Measurements from ENCODE around the gene PEX10. TPM values are rescaled to one million over a fixed set of nuclear protein-coding genes. Genes with fewer than 3 reads are reported as not detected.

The PEX10 gene
- total RNA-seq, 1 donor from 2014 or later = 21.2 TPM

DNA sequence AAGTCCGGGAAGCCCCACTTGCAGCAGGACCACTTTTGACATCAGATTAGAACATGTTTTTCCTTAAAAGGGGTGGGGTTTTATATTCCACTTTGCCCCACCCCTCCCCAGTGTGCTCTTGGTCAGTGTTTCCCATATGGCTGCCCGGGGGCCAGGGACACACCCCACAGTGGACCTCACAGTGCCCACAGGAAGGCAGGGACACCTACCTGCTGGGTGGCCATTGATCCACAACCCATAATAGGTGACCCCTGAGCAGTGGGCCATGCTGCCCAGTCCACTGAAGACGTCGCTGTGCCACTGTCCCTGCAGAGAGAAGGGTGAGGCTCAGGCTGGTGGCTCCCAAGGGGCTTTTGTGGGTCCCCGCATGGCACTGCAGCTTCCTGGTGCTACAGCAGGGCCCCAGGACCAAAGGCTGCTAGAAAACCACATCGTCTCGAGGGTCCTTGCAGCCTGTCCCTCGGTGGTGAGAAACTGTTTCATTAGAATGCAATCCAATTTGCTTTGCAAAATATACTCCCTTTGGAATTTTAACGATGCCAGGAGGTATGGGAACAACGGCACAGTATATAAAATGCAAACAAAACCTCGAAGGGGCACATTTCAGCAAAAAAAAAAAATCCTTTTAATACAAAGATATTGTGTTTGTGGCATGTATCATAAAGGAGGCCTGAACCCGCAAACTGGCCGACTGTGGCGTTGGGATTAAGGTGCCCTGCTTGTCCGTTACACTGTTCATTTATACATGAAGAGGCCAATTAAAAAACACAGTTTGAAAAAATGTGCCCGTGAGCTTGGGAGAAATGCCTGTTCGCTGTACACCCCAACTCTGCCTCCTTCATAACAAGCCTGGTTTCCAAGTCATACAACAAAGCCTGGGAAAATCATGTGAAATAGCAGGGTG lies 37.9 kb downstream of the PEX10 start:
- DNase-seq = no peak

DNA sequence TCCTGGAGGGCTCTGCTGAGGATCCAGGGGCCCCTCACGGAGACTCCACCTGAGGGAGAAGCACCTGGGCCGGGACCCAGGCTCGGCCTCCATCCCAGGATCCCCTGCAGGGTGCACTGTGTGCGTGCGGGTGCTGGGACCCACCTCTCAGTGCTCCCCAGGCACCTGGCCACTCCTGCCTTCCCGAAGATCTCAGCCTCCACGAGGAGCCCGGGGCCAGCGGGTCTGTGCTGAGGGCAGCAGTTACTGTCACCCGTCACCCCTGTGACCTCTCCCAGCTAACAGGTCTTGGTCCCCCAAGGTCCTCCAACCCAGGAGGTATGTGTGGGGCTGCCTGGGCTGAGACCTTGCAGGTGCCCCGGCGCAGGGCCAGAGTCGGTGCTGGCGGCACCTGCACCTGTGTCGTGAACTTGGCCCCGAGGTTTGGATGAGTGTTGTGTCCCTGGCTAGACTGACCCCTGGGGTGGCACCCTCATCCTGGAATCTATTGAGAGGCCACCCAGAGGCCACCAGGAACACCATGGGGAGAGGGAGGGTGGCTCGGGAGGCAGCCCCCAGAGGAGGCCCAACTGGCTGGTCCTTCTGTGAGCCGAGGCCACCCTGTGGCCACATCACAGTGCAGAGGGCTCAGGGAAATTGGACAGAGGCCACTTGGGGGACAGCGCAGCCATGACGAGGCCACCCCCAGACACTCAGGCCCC lies 38.7 kb downstream of the PEX10 start:
- no peak for DNase-seq

DNA sequence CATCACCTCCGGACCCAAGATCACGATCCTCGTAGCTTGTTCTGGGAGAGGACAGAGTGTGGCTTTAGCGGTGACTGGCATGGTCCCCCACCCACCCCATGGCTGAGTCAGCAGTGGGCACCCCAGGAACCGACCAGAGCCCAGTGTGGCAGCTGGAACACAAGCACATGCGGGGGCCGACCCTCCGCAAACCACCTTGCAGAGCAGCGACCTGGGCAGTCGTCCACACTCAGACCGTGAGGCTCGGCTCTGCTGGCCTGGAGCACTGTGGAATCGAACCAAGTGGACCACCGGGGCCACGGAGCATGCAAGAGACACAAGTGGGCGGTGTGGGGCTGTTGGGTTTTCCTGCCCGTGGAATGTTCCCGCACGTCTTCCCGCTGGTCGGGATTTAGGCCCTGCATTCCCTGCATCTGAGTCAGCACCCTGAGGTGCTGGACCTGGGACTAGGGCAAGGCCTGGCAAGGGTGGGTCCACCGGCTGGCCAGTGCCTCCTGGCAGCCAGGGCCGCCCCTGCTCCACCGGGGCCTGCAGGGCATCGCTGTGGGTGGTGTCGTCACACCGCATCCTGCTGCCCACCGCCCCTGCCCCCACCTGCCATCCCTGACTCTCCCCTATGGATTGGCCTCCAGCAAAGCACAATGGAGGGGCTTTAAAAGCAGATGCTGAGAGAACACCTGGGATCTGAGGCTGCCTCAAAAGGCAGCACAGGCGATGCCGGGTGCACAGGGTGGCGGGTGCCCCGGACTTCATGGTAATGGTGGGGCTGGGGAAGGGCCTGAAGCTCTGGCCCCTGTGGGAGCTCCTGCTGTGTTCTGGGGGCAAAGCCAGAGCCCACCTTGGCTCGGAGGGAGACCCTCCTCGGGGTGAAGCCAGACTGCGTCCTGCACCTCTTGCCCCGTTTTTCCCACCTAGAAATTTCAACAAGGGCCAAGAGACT lies 39.5 kb downstream of the PEX10 start:
- DNase-seq = no peak

DNA sequence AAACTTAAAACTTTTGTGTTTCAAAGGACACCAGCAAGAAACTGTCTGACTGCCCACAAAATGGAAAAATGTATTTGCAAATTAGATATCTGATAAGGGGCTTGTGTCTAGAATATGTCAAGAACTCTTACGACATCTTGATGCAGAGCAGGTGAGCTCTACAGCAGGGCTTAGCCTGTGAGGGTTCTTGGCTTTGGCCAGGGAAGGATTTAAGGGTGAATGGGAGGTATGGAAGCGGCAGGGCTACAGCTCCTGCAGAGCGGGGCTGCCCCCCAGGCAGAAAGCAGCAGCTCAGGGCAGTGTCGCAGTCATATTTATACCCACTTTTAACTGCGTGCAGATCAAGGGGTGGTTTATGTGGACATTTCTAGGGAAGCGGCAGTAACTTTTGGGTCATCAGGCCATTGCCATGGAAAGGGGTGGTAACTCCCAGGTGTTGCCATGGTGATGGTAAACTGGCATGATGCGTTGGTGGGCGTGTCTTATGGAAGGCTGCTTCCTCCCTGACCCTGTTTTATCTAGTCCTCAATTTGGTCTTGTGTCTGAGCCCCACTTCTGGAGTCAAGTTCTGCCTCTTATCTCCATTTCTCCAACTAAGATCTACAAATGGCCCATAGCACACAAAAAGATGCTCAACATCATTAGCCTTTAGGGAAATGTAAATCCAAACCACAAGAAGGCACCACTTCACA lies 44.2 kb downstream of the PEX10 start:
- DNase-seq = no peak

DNA sequence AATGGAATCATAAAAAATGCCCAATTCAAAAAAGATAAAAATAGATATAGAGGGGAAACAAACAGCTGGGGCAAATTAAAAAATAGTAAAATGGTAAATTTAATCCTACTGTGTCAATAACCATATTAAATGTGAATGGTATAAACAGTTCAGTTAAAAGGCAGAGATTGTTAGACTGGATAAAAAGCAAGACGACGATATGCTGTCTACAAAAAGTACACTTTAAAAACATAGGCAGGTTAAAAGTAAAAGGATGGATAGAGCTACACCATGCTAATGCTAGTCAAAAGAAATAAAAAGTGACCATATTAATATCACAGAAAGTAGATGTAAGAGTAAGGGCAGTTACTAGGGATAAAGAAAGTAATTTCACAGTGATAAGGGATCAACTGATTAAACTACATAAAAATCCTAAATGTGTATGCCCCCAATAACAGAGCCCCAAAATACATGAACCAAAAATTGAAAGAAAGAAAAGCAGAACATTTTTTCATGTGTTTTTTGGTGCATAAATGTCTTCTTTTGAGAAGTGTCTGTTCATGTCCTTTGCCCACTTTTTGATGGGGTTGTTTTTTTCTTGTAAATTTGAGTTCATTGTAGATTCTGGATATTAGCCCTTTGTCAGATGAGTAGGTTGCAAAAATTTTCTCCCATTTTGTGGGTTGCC lies 48.4 kb downstream of the PEX10 start:
- no peak for DNase-seq

DNA sequence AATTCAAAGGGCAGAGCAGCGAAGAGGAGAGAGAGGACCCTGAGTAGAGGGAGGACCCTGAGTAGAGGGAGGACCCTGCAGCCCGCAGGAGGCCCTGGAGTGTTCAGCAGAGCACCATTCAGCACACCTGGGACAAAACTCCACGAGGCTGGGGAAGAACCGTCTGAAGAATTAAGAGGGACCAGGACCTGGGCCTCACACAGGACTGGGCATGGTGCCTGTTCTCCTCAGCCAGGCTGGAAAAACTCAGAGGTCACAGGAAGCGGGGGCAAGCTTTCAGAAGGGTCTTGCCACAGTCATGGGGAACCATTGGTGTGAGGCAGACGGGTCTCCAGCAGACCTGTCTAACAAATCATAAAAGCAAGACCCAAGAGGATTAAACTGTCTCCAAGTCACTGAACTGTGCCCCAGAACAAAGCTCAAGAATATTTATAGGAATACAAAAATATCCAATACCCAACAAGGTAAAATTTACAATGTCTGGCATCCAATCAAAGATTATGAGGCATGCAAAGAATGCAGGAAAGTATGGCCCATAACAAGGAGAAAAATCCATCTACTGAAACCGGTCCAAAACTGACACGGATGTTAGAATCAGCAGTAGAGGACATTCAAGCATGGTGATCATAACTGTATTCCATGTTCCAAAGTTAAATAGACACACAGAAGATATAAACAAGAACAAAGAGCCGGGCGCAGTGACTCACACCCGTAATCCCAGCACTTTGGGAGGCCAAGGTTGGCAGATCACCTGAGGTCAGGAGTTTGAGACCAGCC lies 51.6 kb downstream of the PEX10 start:
- no peak for DNase-seq

DNA sequence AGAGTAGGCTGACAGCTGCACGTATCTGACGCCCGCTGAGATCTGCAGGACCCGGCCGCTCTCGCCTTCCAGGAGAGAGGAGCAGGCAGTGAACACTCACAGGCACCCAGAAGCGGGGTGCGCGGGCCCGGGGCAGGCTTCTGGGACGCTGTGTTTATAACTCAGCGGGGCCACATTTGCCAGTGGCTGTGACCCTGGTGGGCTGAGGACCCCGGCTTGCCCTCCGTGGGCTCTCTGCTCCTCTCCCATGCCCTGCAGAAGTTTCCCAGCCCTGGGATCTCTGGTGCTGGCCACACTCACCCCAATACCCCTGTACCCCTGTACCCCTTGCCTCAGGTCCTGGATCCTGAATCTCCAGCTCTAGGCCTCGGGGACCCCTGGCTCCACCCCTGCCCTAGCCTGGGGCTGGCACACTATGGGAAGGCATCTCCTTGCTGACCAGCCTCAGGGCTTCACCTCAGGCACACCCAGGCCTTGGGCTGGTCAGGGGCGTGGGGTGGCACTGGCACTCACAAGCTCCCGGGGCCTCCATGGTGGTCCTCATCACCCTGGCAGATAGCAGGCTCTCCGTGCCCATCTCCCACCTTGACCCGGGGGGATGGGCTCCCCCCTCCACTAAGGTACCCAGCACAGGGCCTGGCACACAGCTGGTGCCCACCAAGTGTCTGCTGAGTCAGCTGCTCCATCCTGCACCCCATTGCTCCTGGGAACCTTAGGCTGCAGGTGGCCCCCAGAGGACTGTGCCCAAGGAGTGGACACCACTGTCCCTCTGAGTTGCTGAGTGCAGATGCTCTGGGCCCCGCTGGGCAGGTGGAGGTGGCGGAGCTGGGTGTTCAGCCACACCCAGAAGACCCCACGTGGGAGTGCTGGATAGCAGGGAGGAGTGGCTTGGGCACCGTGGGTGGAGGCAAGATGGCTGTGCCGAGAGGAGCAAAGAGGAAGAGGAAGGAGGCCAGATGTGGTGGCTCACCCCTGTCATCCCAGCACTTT lies 53.4 kb downstream of the PEX10 start:
- DNase-seq = no peak

DNA sequence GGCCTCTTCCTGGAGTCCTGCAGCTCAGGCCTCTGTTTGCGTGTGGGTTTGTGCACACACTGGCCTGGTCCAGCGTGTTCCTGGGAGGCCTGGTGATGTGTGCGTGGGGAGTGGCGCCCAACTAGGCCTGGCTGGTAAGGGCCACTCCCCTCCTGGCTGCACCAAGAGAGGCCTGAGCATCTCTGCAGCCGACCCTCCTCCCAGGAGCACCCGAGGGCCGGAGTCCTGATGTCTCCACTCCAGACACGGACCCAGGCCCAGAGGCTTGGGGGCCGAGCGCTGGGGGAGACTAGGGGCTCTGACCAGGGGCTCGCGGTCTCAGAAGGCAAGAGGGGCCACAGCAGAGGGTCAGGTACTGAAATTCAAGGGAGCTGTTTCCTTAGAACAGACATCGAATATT lies 54.3 kb downstream of the PEX10 start:
- DNase-seq = no peak

DNA sequence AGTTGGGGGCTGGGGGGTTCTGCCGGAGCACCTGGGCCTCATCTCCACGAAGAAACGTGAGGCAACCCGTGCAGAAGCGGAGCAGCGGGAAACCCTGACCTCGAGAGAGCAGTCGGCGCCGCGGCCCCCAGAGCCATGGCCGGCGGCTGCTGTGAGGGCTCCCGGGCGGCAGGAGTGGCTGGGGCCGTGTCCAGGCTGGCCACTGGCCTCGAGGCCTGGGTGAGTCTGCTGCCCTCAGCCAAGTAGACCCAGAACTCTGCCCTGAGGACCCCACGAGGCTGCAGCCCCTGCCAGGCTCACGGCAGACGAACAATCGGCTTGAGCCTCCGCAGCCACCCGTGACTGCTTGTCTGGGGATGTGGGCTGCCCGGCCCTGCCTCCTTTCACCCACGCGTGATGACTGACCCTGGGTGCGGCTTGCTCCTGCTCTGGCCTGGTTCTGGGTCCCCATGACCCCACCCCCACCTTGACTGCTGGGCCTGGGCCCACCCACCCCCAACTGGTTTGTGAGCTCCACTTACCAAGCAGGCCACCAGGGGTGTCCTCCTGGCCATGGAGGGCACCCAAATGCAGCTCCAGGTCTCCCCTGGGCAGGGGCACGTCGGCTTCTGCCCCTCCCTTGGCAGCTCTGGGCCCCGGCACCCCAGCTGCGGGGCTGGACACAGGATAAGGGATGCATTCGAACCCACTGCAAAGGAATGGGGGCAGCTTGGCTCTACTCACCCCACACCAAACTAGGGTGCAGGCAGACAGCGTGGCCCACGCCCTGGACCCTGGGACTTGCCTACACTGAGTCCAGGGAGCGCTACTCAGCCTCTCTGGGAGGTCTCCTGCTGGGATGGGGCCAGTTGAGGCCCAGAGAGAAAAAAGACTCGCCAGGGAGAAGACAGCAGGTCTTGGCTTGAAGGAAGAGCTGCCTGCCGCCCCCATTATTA lies 55.2 kb downstream of the PEX10 start:
- no peak for DNase-seq

DNA sequence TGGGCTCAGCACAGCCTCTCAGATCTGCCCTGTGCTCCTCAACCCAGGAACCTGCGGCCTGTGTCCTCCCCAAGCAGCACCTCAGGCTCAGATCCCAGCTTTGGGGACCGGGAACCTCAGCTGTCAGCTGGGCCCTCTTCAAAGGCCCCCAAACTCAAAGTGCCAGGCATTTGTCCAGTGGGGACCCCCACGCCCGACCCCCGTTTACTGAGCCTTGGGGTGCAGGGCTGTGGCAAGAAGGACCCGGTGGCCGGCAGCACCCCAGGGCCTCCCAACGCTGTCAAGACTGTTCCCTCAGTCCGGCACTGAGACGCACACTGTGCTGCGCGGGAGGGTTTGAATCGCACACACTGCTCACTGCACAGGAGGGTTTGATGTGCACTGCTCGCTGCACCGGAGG lies 56.0 kb downstream of the PEX10 start:
- DNase-seq = no peak

DNA sequence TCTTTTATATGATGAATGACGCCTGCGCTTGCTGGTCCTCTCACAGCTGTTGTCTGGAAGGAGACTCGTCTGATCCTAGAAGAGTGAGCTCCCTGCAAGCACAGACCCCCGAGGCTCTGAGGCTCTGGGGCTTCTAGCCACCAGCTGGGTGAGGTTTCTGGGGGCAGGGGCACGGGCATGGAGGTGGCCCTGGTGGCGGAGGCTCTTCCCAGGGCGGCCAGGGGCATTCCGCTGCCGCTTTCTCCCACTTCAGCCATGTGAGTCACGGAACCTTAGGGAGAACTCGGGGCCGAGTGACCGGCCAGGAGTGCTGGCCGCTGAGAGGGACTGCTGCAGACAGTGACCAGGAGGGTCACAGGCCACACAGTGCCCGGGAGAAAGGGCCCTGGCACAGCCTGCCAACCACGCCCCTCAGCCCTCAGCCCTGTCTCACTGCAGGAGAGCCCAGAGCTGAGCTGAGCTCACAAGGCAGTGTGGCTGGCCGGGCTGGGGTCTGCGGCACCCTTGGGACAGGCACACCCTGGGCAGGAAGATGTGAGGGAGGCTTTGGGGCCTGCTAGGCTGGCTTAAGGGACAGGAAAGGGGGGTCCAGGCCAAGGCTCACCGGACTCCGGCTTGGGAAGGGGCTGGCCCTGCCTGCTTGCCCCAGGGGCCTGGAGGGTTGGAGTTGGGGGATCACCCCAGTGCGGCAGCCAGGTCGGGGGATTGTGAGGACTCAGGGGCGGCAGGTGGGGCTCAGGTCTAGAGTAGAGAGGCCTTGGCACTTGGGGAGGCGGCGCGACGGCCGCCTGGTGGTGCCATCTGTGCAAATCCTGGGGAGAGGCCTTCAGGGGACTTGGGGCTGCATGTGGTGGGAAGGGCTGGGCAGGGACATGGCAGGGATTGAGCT lies 56.7 kb downstream of the PEX10 start:
- no peak for DNase-seq

DNA sequence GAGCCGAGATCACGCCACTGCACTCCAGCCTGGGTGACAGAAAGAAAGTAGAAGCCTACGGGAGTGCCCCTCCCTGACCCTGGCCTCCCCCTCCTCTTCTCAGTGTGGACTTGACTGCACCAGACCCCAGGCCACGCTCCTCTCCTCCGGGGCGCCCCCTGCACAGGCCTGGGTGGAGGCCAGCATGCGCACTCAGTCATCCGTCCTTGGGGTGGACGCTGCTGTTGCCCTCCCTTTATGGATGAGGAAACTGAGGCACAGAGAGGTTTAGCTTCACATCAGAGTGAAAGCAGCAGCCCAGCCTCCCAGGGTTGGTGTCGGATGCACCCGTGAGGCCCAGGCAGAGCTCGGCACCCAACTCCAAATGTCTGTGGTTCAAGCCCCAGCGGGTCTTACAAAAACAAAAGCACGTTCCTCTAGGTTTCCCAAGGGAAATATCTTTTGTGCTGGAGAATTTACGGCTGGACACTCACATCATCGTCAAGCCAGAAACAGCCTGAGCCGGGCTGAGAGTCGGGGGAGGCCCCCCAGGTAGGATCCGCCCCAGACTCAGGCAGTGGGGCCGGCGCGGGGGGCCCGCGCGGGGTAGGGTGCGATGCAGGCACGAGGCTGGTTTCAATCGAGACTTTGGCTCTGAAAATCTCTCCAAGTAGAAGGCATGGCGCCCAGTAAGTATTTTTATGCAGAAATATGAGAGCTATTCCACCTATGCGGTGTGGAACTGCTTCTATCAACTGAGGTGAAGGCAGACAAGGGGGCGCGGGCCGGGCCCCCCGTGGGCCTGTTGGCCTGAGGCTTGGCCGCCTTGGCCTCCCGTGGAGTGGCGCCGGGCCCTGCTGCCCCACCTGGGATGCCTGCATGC lies 57.6 kb downstream of the PEX10 start:
- DNase-seq = no peak
